ENCODE results near the gene SGMS1. TPM values are rescaled to one million over a fixed set of nuclear protein-coding genes. Genes with fewer than 3 reads are reported as not detected.
A peak's percentile ranks its signal among the peaks of the same experiment; 100 is the strongest.

The SGMS1 gene
- total and polyA plus RNA-seq, 11 donors: 6.9 to 40.6 (median 19.6) TPM

DNA sequence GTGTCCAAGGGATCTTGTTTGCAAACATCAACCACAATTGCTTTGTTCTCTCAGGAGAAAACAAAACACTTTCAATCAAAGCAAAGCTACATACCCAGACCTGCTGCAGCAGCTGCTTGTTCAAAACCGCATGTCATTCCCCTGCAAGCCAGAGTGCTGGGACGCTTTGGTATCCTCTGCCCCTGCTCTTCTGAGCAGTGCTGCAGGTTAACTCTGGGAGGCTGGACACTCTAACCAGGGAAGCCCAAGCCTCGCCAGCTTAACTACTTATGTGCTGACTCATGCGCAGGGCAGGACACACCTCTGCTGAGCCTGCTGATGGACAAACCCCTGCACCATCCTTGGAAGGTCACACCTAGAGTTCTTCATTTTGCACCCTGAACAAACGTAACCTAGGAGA is 344.3 kb downstream of the SGMS1 start:
- Histone ChIP-seq H3K36me3 (no peaks in the 10 kb centered on the region), H3K27me3 (peaks cover 0 to 8% (median 0%) of the 10 kb centered on the region in 9 donors), H3K27ac (no peak overlapping the region), H3K4me3 (no peak overlapping the region), H3K4me1 (no peaks in the 10 kb centered on the region), H3K9me3 (no peaks in the 10 kb centered on the region)
- no peak for DNase-seq
- WGBS, 4 donors: 54 to 71% (median 66%) methylated on average over 5 of the region's 5 CpGs
- ATAC-seq: no peak
- TF ChIP-seq, protein P1, sequence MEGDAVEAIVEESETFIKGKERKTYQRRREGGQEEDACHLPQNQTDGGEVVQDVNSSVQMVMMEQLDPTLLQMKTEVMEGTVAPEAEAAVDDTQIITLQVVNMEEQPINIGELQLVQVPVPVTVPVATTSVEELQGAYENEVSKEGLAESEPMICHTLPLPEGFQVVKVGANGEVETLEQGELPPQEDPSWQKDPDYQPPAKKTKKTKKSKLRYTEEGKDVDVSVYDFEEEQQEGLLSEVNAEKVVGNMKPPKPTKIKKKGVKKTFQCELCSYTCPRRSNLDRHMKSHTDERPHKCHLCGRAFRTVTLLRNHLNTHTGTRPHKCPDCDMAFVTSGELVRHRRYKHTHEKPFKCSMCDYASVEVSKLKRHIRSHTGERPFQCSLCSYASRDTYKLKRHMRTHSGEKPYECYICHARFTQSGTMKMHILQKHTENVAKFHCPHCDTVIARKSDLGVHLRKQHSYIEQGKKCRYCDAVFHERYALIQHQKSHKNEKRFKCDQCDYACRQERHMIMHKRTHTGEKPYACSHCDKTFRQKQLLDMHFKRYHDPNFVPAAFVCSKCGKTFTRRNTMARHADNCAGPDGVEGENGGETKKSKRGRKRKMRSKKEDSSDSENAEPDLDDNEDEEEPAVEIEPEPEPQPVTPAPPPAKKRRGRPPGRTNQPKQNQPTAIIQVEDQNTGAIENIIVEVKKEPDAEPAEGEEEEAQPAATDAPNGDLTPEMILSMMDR (IDR thresholded peaks at IDR 0.05): no peak
- no peak for TF ChIP-seq POLR2A (IDR thresholded peaks at IDR 0.05)
- intact Hi-C loops (cut with DNase I): loop anchor here in 1 of 10 donors (10.0 kb wide), 1 partner anchor 685 kb away; no protein-coding TSS in a partner anchor

DNA sequence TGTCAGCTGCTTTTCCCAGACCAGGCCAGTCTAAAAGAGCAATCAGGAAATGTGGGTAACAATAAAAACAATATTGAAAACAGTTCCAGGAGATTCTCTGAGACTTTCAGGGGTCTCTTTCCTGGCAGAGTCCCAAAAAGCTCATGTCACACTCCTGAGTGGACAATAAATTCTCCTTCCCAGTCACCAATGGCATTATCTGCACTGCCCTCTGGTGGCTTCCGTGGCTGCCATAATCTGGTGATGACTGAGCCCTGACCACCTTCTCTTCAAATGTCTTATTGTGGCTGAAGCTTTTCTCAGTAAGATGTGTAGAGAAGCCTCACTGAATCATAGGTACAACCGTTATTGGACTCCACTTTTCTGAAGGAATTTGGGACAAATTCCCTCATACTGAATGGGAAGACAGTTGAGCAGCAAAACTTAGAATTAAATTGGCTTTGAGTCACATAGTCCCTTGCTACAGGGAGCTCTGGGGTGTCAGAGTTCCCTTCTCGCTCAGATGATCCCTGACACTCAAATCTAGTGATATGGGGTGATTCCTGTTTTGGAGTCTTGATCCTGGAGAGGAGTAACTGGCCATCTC is 348.0 kb downstream of the SGMS1 start:
- Histone ChIP-seq H3K27me3 (peaks cover 0 to 8% (median 0%) of the 10 kb centered on the region in 9 donors), H3K9me3 (no peaks in the 10 kb centered on the region), H3K27ac (no peak overlapping the region), H3K4me1 (no peaks in the 10 kb centered on the region), H3K4me3 (no peak overlapping the region), H3K36me3 (no peaks in the 10 kb centered on the region)
- no peak for TF ChIP-seq POLR2A (IDR thresholded peaks at IDR 0.05)
- TF ChIP-seq, protein P1 (IDR thresholded peaks at IDR 0.05): peak; percentile 21 to 66 (median 52)
- WGBS, 4 donors: 46 to 52% (median 49%) methylated on average over 3 of the region's 3 CpGs
- ATAC-seq (peak in 2 of 4 donors; percentile 52 to 57), DNase-seq (peak in 3 of 5 donors; percentile 22 to 40 (median 28))
- intact Hi-C loops (cut with DNase I): loop anchor here in 1 of 10 donors (10.0 kb wide), 1 partner anchor 681 kb away; no protein-coding TSS in a partner anchor

DNA sequence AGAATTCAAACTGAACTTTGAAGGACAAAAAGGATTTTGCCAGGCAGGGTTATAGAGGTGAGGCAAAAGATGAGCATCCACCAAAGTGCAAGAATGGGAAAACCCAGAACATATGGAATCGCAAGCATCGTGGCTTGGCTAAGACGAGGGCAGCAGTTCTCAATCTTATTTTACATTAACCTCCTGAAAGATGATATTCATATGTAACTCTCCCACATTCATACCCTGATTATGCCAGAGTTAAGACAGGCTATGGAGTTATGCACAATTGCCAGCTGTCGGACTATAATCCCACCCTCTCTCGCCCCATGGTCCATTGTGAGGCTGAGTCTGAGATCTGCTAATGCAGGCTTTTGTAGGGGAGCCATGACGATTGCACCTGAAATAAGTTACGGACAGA is 351.2 kb downstream of the SGMS1 start:
- DNase-seq (no peak), ATAC-seq (no peak)
- H3K27me3 ChIP-seq: peaks cover 0 to 8% (median 0%) of the 10 kb centered on the region in 9 donors

More for the DNA sequence above, 351.2 kb downstream of the SGMS1 start:
- H3K4me1 ChIP-seq: no peaks in the 10 kb centered on the region
- no peak overlapping the region for H3K4me3 ChIP-seq
- H3K36me3 ChIP-seq: no peaks in the 10 kb centered on the region
- no peak overlapping the region for H3K27ac ChIP-seq
- 86 to 93% (median 92%) methylated on average over 7 of the region's 7 CpGs for WGBS, 4 donors
- TF ChIP-seq, protein P1 (IDR thresholded peaks at IDR 0.05): no peak
- no peak for TF ChIP-seq POLR2A (IDR thresholded peaks at IDR 0.05)
- intact Hi-C loops (cut with DNase I): loop anchor here in 1 of 10 donors (10.0 kb wide), 1 partner anchor 678 kb away; no protein-coding TSS in a partner anchor
- H3K9me3 ChIP-seq: no peaks in the 10 kb centered on the region

Measured in heart left ventricle (tissue), 16 donors.